H1 (cell line): ENCODE measurements around the gene TUBD1. TPM values are rescaled to one million over a fixed set of nuclear protein-coding genes. Genes with fewer than 3 reads are reported as not detected.

Experiments
- CTCF ChIA-PET: fragments of 300-600 bp; sonication (Branson Sonifier 250); formaldehyde crosslinking; loops from one replicate; lab custom pipeline; 2021; ENCODE audit not compliant: partially characterized antibody; lab: Charles Lee
- POLR2A ChIA-PET: fragments of 300-600 bp; sonication (Branson Sonifier 250); formaldehyde crosslinking; loops from one replicate; lab custom pipeline; 2021; ENCODE audit warnings: inconsistent platforms; ENCODE audit not compliant: partially characterized antibody; lab: Charles Lee
- DNase-seq, 2 experiments: peaks; one replicate each; pipeline versions ENCODE4 v3.0.0 to v3.0.0-alpha.2; 2010 to 2022; ENCODE audit warnings: low spot score in 2 of 2, low read depth in 1 of 2, mixed read lengths in 1 of 2
- FAIRE-seq: peaks from 2 replicates; lab custom pipeline; 2011; peaks lifted over from hg19 to GRCh38; lab: Jason Lieb, UNC
- H2AFZ ChIP-seq: 2 replicates; pipeline ENCODE4 v1.8.1; 2012; ENCODE audit warnings: low read length, inconsistent platforms
- H2AK5ac ChIP-seq: 2 replicates; pipeline ENCODE4 v1.6.1; 2013; ENCODE audit warnings: low read depth, low read length
- H2BK120ac ChIP-seq: replicated peaks from 2 replicates; pipeline ENCODE3; 2013; ENCODE audit warnings: low read depth, low read length, inconsistent platforms
- H2BK12ac ChIP-seq: 2 replicates; pipeline ENCODE4 v1.6.1; 2013; ENCODE audit warnings: low read depth, low read length
- H2BK15ac ChIP-seq: 2 replicates; pipeline ENCODE4 v1.6.1; 2013; ENCODE audit warnings: low read length
- H2BK20ac ChIP-seq: 2 replicates; pipeline ENCODE4 v1.6.1; 2013; ENCODE audit warnings: low read length
- H2BK5ac ChIP-seq: 2 replicates; pipeline ENCODE4 v1.6.1; 2013; ENCODE audit warnings: low read depth, low read length
- H3K14ac ChIP-seq: 2 replicates; pipeline ENCODE4 v1.6.1; 2013; ENCODE audit warnings: inconsistent platforms; ENCODE audit not compliant: insufficient read length
- H3K18ac ChIP-seq: 2 replicates; pipeline ENCODE4 v1.6.1; 2013; ENCODE audit warnings: low read length; ENCODE audit errors: extremely low read depth
- H3K23ac ChIP-seq: 2 replicates; pipeline ENCODE4 v1.6.1; 2013; ENCODE audit warnings: inconsistent platforms; ENCODE audit not compliant: insufficient read length
- H3K23me2 ChIP-seq: 2 replicates; pipeline ENCODE4 v1.6.1; 2013; ENCODE audit warnings: low read depth, low read length
- H3K27ac ChIP-seq: 2 replicates; pipeline ENCODE4 v1.6.1; 2011; ENCODE audit warnings: low read depth, low read length, inconsistent platforms
- H3K27me3 ChIP-seq, 4 experiments: replicated peaks in 1 of 4; 1 replicate in 1 of 4; 2 replicates in 3 of 4; pipeline versions ENCODE4 v1.6.1 to v1.8.1; 2011 to 2013; ENCODE audit warnings: low read length in 3 of 4, mild to moderate bottlenecking in 3 of 4, inconsistent platforms in 2 of 4, mixed read lengths in 2 of 4, moderate library complexity in 1 of 4; ENCODE audit not compliant: control insufficient read depth in 3 of 4, insufficient read depth in 3 of 4; ENCODE audit errors: extremely low read depth in 1 of 4
- H3K36me3 ChIP-seq, 4 experiments: 2 replicates each; pipeline versions ENCODE4 v1.6.1 to v1.8.1; 2011 to 2013; ENCODE audit warnings: mild to moderate bottlenecking in 4 of 4, low read length in 3 of 4, moderate library complexity in 2 of 4, control low read depth in 1 of 4, inconsistent platforms in 1 of 4; ENCODE audit not compliant: insufficient read depth in 4 of 4, control insufficient read depth in 2 of 4
- H3K4ac ChIP-seq: replicated peaks from 2 replicates; pipeline ENCODE3; 2013; ENCODE audit warnings: low read length, low read depth, mixed read lengths, inconsistent platforms; ENCODE audit not compliant: insufficient read length
- H3K4me1 ChIP-seq, 4 experiments: replicated peaks in 1 of 4; 1 replicate in 1 of 4; 2 replicates in 3 of 4; pipeline versions ENCODE4 v1.6.1 to v1.8.1; 2011 to 2013; ENCODE audit warnings: low read length in 3 of 4, inconsistent platforms in 2 of 4, mixed read lengths in 1 of 4; ENCODE audit not compliant: insufficient read depth in 4 of 4, control insufficient read depth in 3 of 4
- H3K4me2 ChIP-seq, 2 experiments: 2 replicates each; pipeline versions ENCODE4 v1.6.1 to v1.8.1; 2011 to 2013; ENCODE audit warnings: low read depth in 2 of 2, low read length in 2 of 2, control low read depth in 1 of 2, inconsistent platforms in 1 of 2, mild to moderate bottlenecking in 1 of 2; ENCODE audit not compliant: insufficient read depth in 1 of 2
- H3K4me3 ChIP-seq, 4 experiments: fragments of 200-600, 300-600 bp in 1 of 4; sonication (generic), shearing (Covaris generic), sonication (Bioruptor Twin) in 1 of 4; 2 replicates each; pipeline versions ENCODE4 v1.5.1 to v1.8.1; 2011 to 2016; ENCODE audit warnings: low read length in 4 of 4, low read depth in 3 of 4, control low read depth in 2 of 4, inconsistent platforms in 2 of 4, mild to moderate bottlenecking in 2 of 4, mixed read lengths in 1 of 4, moderate library complexity in 1 of 4; ENCODE audit not compliant: insufficient read depth in 2 of 4; ENCODE audit errors: extremely low read depth in 1 of 4
- H3K56ac ChIP-seq: replicated peaks from 2 replicates; pipeline ENCODE3; 2013; ENCODE audit warnings: low read depth, mild to moderate bottlenecking, mixed read lengths, low read length, inconsistent platforms; ENCODE audit not compliant: insufficient read length
- H3K79me1 ChIP-seq: 2 replicates; pipeline ENCODE4 v1.6.1; 2013; ENCODE audit warnings: low read depth, low read length, control low read depth
- H3K79me2 ChIP-seq, 2 experiments: 2 replicates each; pipeline versions ENCODE4 v1.6.1 to v1.8.1; 2012 to 2013; ENCODE audit warnings: low read length in 2 of 2, mild to moderate bottlenecking in 2 of 2, inconsistent platforms in 1 of 2; ENCODE audit not compliant: insufficient read depth in 2 of 2, control insufficient read depth in 1 of 2
- H3K9ac ChIP-seq, 4 experiments: replicated peaks in 1 of 4; 1 replicate in 1 of 4; 2 replicates in 3 of 4; pipeline versions ENCODE4 v1.6.1 to v1.8.1; 2011 to 2013; ENCODE audit warnings: low read depth in 3 of 4, low read length in 3 of 4, control low read depth in 2 of 4, mild to moderate bottlenecking in 2 of 4, moderate library complexity in 2 of 4, inconsistent platforms in 1 of 4; ENCODE audit errors: extremely low read depth in 1 of 4
- H3K9me3 ChIP-seq, 2 experiments: 2 replicates each; pipeline versions ENCODE4 v1.6.1 to v1.8.1; 2012 to 2013; ENCODE audit warnings: mild to moderate bottlenecking in 2 of 2, moderate library complexity in 2 of 2, control low read depth in 1 of 2, inconsistent platforms in 1 of 2, low read depth in 1 of 2, low read length in 1 of 2, mixed read lengths in 1 of 2; ENCODE audit not compliant: insufficient read depth in 2 of 2
- H4K20me1 ChIP-seq, 2 experiments: replicated peaks in 1 of 2; 2 replicates each; pipeline versions ENCODE3 to v1.8.1; 2011 to 2013; ENCODE audit warnings: inconsistent platforms in 2 of 2, low read length in 2 of 2, mild to moderate bottlenecking in 1 of 2; ENCODE audit not compliant: insufficient read depth in 2 of 2, control insufficient read depth in 1 of 2
- H4K5ac ChIP-seq: 2 replicates; pipeline ENCODE4 v1.6.1; 2013; ENCODE audit warnings: low read length, low read depth, mixed read lengths, inconsistent platforms; ENCODE audit not compliant: insufficient read length
- H4K8ac ChIP-seq: 2 replicates; pipeline ENCODE4 v1.8.0; 2013; ENCODE audit warnings: mild to moderate bottlenecking, moderate library complexity, low read length, inconsistent platforms; ENCODE audit not compliant: insufficient read depth; ENCODE audit errors: extremely low read depth
- H4K91ac ChIP-seq: replicated peaks from 2 replicates; pipeline ENCODE3; 2013; ENCODE audit warnings: low read length, mixed read lengths, inconsistent platforms; ENCODE audit not compliant: insufficient read length
- CBX8 ChIP-seq: fragments of 300-800, 300-1000 bp; sonication (generic); IDR thresholded peaks from 2 replicates; pipeline ENCODE4 v1.7.1; 2016; ENCODE audit warnings: low read depth, low read length, borderline replicate concordance
- CTCF ChIP-seq, 3 experiments: IDR thresholded peaks; 1 replicate in 2 of 3; 2 replicates in 1 of 3; pipeline versions ENCODE4 v1.5.1 to v1.6.1; 2011; ENCODE audit warnings: low read length in 3 of 3, mild to moderate bottlenecking in 3 of 3, inconsistent platforms in 2 of 3, low read depth in 1 of 3, moderate library complexity in 1 of 3; ENCODE audit not compliant: insufficient read depth in 1 of 3; ENCODE audit errors: control extremely low read depth in 1 of 3
- EGR1 ChIP-seq: IDR thresholded peaks from 2 replicates; pipeline ENCODE4 v1.6.1; 2011; ENCODE audit warnings: low read depth, low read length, borderline replicate concordance
- EP300 ChIP-seq, 2 experiments: IDR thresholded peaks; 1 replicate in 1 of 2; 2 replicates in 1 of 2; pipeline ENCODE4 v1.6.1; 2011 to 2012; ENCODE audit warnings: low read depth in 2 of 2, low read length in 2 of 2, mild to moderate bottlenecking in 2 of 2, borderline replicate concordance in 1 of 2, inconsistent platforms in 1 of 2, moderate library complexity in 1 of 2
- GABPA ChIP-seq: IDR thresholded peaks from 2 replicates; pipeline ENCODE4 v1.6.1; 2011; ENCODE audit warnings: mild to moderate bottlenecking, low read length, moderate library complexity, borderline replicate concordance; ENCODE audit not compliant: insufficient read depth
- JUN ChIP-seq: IDR thresholded peaks from 2 replicates; pipeline ENCODE4 v1.6.1; 2011; ENCODE audit warnings: low read depth, mild to moderate bottlenecking, improper control_type of control experiment, low read length
- PHF8 ChIP-seq: fragments of 200-600 bp; sonication (generic); conservative IDR thresholded peaks from 2 replicates; pipeline ENCODE4 v1.7.1; 2012; ENCODE audit warnings: low read depth, mild to moderate bottlenecking, inconsistent platforms, low read length, moderate library complexity
- RBBP5 ChIP-seq: IDR thresholded peaks from 2 replicates; pipeline ENCODE4 v1.7.1; 2012; ENCODE audit warnings: low read depth, mild to moderate bottlenecking, inconsistent platforms, low read length, moderate library complexity, borderline replicate concordance
- SUZ12 ChIP-seq: fragments of 200-600 bp; sonication (generic); IDR thresholded peaks from 2 replicates; pipeline ENCODE4 v1.6.1; 2012; ENCODE audit warnings: mild to moderate bottlenecking, inconsistent platforms, low read length, moderate library complexity, mixed read lengths
- WGBS, 2 experiments: shearing (Covaris generic) in 1 of 2; methylation state at CpG; one replicate each; pipeline versions ENCODE4 v1.1.6 to v1.1.7; 2013 to 2015; ENCODE audit warnings: low lambda C conversion rate in 2 of 2, mixed read lengths in 2 of 2, inconsistent platforms in 1 of 2, low coverage in 1 of 2, missing lambda C conversion rate in 1 of 2; ENCODE audit not compliant: insufficient replicate concordance in 2 of 2, insufficient coverage in 1 of 2, insufficient read length in 1 of 2; ENCODE audit errors: extremely low coverage in 1 of 2, missing lambda C conversion rate in 1 of 2; 5-methylcytosine and 5-hydroxymethylcytosine counted together
- polyA plus RNA-seq, 7 experiments: library from polyadenylated mRNA; depleted of rRNA in 3 of 7; stranded (reverse) in 5 of 7; unstranded in 2 of 7; fragments of >200 nt in 5 of 7; fragments of 200-250 nt in 2 of 7; gene quantifications; 1 replicate in 5 of 7; 2 replicates in 1 of 7; 4 replicates in 1 of 7; pipeline versions ENCODE4 v1.2.1 to v1.2.3, GENCODE V29; 2011 to 2013; ENCODE audit warnings: missing spikeins in 2 of 7, mixed read lengths in 2 of 7
- total RNA-seq: library from RNA; stranded (reverse); fragmentation: NEBNext Ultra II Directional; extraction: Animal tissue kit (Norgen Biotek cat#: 25700); gene quantifications from 2 replicates; pipeline ENCODE4 v1.2.1, GENCODE V29; 2021

Gene TUBD1
- total and polyA plus RNA-seq, 2 of the 8 experiments (the other 6 are each of a cell fraction or from before 2014, with no cell fraction given): 9.1 to 17.5 TPM

- DNase-seq (no peak), FAIRE-seq (no peak)
- no peak overlapping the region for H3K9ac ChIP-seq
- no peak overlapping the region for H3K56ac ChIP-seq
- no peaks in the 10 kb centered on the region for H3K9me3 ChIP-seq
- H2AFZ ChIP-seq: no peak overlapping the region
- H2BK120ac ChIP-seq: no peak overlapping the region
- H3K79me1 ChIP-seq: no peaks in the 10 kb centered on the region
- H2BK5ac ChIP-seq: no peak overlapping the region
- H4K20me1 ChIP-seq: no peaks in the 10 kb centered on the region
- H3K4me1 ChIP-seq: peaks cover 2 to 11% (median 10%) of the 10 kb centered on the region in 4 experiments; a peak in 5 of 7 replicates
- no peaks in the 10 kb centered on the region for H3K23me2 ChIP-seq
- no peaks in the 10 kb centered on the region for H3K79me2 ChIP-seq
- no peak overlapping the region for H4K5ac ChIP-seq
- no peaks in the 10 kb centered on the region for H3K36me3 ChIP-seq
- H4K8ac ChIP-seq: no peak overlapping the region
- H3K4me3 ChIP-seq: no peak overlapping the region
- H3K27ac ChIP-seq: no peak overlapping the region
- no peak overlapping the region for H3K4ac ChIP-seq
- ChIA-PET POLR2A (interaction anchor here (1.2 to 11.2 kb wide), 4 partner anchors 8 to 23 kb away, joined by 3 to 137 read pairs (median 4); no protein-coding TSS in a partner anchor), CTCF (interaction anchor here (0.6 kb wide), 1 partner anchor 64 kb away, joined by 3 read pairs; no protein-coding TSS in a partner anchor)
- H3K27me3 ChIP-seq: no peaks in the 10 kb centered on the region
- H3K14ac ChIP-seq: no peak overlapping the region
- H3K4me2 ChIP-seq: no peak overlapping the region
- no peak overlapping the region for H3K18ac ChIP-seq
- WGBS, 2 experiments: 89% methylated on average over 5 of the region's 5 CpGs; no CpG with 5 or more reads in 1 of the 2 experiments
- H3K23ac ChIP-seq: no peak overlapping the region
- no peak overlapping the region for H2BK20ac ChIP-seq
- H2AK5ac ChIP-seq: no peak overlapping the region
- no peak overlapping the region for H4K91ac ChIP-seq
- H2BK15ac ChIP-seq: no peak overlapping the region
- H2BK12ac ChIP-seq: no peak overlapping the region
- TF ChIP-seq CBX8 (no peak), RBBP5 (no peak), EGR1 (no peak), SUZ12 (no peak), PHF8 (no peak), CTCF (IDR thresholded peaks at IDR 0.05; ENCODE audit: control extremely low read depth in 1 of 3, insufficient read depth in 1 of 3, low read depth in 1 of 3, low read length in 3 of 3) (no peak), GABPA (no peak), JUN (no peak), EP300 (IDR thresholded peaks at IDR 0.05; ENCODE audit: borderline replicate concordance in 1 of 2, low read depth in 2 of 2, low read length in 2 of 2) (no peak)
Observed at GRCh38 chr17:59827721-59828477, 64.8 kb downstream of the TUBD1 start.
